GM15510 (cell line): Measurements from ENCODE around the gene TBC1D7.

ENCODE experiments used
- POLR2A ChIP-seq: IDR thresholded peaks from 3 replicates; pipeline ENCODE4 v1.6.1; 2011; ENCODE audit warnings: borderline replicate concordance; ENCODE audit not compliant: insufficient read length; ENCODE audit errors: extremely low read depth

TBC1D7 gene

DNA sequence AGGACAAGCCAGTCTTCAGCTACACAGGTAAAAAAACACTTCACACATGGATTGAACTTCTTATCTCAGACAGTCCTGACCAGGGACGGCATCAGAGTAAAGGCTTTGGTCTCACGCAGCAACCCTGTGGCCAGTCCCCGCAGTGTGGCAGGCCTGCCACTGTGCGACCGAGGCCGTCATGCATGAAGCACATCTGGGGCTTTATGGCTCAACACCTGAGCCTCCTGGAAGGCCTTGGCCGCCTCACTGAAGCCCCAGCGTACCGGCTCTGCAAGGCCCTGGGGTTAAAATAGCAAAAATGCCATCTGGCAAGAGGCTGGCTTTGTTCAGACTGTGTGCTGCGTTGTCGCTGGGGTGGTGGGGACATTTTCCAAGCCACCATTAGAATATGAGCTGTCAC is 32.8 kb downstream of the TBC1D7 start:
- TF ChIP-seq POLR2A = no peak

- TF ChIP-seq POLR2A = no peak
Observed at GRCh38 chr6:13294499-13295069, 33.8 kb downstream of the TBC1D7 start.

GRCh38 chr6:13292774-13293173 is 35.6 kb downstream of the TBC1D7 start:
- TF ChIP-seq POLR2A = no peak

DNA sequence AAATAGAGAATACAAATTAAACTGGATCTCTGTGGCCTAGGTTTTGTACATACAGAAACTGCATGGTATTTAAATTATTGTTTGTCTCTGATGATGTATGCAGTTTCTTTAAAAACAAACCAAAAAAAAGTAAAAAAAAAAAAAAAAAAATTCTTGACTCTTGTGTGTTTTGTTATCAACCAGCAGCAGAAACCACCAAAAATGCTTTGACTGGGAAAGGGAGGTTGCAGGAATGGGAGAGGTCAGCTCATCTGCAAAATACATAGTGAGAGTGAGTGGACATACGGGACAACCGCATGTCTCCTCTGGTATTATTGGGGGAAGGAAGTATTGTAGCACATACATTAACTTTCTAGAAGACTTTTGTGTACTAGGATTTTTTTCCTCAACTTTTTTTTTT is 38.0 kb downstream of the TBC1D7 start:
- TF ChIP-seq POLR2A = no peak

GRCh38 chr6:13289789-13290318 is 38.5 kb downstream of the TBC1D7 start:
- TF ChIP-seq POLR2A = no peak

DNA sequence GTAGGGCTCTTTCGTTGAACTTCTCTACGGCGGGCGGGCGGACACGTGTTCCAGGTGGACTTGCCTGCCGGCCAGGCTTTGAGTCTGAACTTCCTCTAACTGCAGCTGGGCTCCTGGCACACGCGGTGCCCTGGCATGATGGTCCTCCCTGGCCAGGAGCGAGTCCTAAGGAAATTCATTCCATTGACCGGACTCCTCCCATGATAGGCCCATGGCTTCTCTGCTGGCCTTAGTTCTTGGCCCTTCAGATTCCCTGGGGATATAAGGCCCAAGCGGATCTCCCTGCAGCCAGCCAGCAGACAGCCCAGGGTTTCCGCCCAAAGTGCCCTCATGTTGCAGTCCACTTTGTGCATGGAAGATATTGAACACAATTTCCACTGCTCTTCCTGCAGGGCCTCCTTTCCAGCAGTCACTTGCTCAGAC is 39.4 kb downstream of the TBC1D7 start:
- peak; percentile 23 for TF ChIP-seq POLR2A

DNA sequence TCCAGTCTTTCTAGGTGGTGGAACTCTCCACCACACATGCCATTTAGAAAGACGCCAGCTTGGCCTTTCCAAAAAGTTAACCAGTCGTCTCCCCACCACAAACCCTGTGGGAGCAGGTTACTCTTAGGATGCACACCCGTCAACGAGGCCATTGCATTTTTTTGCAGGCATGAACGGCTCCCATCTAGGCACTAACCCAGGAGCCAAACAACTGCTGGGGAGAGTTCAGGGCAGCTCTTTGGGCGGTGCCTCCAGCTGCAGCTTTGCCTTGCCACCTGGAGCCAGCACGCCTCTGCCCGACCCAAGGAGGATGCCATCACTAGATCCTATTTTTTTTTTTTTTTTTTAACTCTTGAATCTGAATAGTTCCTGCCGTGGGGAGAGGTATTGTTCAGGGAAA is 39.9 kb downstream of the TBC1D7 start:
- TF ChIP-seq POLR2A = no peak

DNA sequence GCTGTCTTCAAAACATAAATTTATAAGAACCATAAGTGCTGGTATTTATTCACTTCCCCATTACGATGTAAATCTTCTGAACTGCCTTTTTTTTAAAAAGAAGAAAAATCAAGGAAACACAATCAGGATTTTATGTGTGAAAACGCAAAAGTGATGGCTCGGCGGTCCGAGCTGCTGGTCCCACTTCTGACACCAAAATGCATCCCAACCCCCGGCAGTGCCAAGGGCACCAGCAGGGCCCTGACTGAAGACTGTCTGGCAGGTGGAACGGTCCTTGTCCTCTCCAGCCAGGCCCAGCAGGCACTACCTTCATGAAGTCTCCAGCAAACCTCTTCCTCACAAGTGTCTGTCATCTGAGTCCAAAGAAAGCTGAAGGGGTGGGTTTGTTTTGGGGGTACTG is 41.2 kb downstream of the TBC1D7 start:
- TF ChIP-seq POLR2A = no peak

DNA sequence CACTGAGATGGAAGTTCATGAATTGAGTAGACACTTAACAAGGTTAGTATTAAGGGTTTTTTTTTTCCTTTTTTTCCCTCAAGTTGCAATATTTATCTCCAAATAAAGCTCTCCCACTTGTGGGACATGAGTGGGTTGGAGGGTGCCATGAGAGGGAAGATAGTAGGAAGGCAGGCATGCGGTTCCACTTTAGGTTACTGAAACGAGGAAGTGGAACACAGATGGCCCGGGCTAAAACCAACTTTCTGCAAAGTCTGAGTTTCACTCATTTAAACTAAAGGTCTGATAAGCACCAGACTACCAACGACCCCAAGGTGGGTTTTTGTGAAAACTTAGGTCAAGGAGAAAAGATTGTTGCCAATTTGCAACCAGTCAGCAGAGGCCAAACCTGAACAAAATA is 42.2 kb downstream of the TBC1D7 start:
- no peak for TF ChIP-seq POLR2A

GRCh38 chr6:13285705-13286104 is 42.6 kb downstream of the TBC1D7 start:
- no peak for TF ChIP-seq POLR2A

- TF ChIP-seq POLR2A = no peak
Observed at GRCh38 chr6:13284646-13285045, 43.7 kb downstream of the TBC1D7 start.

GRCh38 chr6:13283331-13283730 is 45.0 kb downstream of the TBC1D7 start:
- no peak for TF ChIP-seq POLR2A

GRCh38 chr6:13282393-13283069 is 45.8 kb downstream of the TBC1D7 start:
- TF ChIP-seq POLR2A = no peak

GRCh38 chr6:13281686-13282085 is 46.7 kb downstream of the TBC1D7 start:
- no peak for TF ChIP-seq POLR2A

DNA sequence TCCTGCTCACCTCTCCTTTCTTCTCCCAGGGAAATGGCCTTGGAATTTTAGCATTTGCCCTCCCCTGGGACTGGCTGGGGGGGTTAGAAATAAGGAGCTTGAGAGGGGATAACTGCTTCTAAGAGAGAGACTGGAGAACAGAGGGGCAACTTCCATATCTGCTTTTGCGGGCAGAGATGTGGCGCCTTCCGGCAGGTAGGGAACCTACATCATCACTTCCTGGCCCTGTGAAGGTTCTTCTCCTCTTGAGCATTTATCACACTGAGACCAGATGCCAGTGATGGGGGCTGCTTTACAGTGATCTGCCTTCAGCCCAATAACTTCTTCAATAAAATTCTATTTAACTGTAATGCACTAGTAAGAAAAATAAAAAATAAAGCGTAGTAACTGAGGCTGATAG is 48.1 kb downstream of the TBC1D7 start:
- no peak for TF ChIP-seq POLR2A

GRCh38 chr6:13278991-13279390 is 49.3 kb downstream of the TBC1D7 start:
- TF ChIP-seq POLR2A = no peak
